ENCODE data around the gene CLPX.

GRCh38 chr15:65221697-65222096, 36.6 kb upstream of the CLPX start:
- TF ChIP-seq, protein P1, sequence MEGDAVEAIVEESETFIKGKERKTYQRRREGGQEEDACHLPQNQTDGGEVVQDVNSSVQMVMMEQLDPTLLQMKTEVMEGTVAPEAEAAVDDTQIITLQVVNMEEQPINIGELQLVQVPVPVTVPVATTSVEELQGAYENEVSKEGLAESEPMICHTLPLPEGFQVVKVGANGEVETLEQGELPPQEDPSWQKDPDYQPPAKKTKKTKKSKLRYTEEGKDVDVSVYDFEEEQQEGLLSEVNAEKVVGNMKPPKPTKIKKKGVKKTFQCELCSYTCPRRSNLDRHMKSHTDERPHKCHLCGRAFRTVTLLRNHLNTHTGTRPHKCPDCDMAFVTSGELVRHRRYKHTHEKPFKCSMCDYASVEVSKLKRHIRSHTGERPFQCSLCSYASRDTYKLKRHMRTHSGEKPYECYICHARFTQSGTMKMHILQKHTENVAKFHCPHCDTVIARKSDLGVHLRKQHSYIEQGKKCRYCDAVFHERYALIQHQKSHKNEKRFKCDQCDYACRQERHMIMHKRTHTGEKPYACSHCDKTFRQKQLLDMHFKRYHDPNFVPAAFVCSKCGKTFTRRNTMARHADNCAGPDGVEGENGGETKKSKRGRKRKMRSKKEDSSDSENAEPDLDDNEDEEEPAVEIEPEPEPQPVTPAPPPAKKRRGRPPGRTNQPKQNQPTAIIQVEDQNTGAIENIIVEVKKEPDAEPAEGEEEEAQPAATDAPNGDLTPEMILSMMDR (IDR thresholded peaks at IDR 0.05) = no peak
- no peak for TF ChIP-seq POLR2A (IDR thresholded peaks at IDR 0.05)
